ENCODE results near the gene CDC42BPA. TPM values are rescaled to one million over a fixed set of nuclear protein-coding genes. Genes with fewer than 3 reads are reported as not detected.
"Not testable (repeated sequence)": the region's sequence is repeated elsewhere in the genome, so short reads cannot be mapped to it uniquely, and the experiment has no call there.

CDC42BPA gene
- polyA plus RNA-seq, 1 donor from 2014 or later = 22.9 TPM

- no peaks in the 10 kb centered on the region for H4K20me1 ChIP-seq (ENCODE audit: insufficient read depth)
- peaks cover 8% of the 10 kb centered on the region for H3K79me2 ChIP-seq (replicated peaks; ENCODE audit: insufficient read depth, low read length)
- TF ChIP-seq RAD21 (conservative IDR thresholded peaks at IDR 0.05) (no peak), REST (IDR thresholded peaks at IDR 0.05; ENCODE audit: borderline replicate concordance) (no peak), TAF1 (IDR thresholded peaks at IDR 0.05; ENCODE audit: low read depth) (no peak), SMC3 (conservative IDR thresholded peaks at IDR 0.05; ENCODE audit: poor library complexity) (no peak), MXI1 (conservative IDR thresholded peaks at IDR 0.05; ENCODE audit: poor library complexity, severe bottlenecking) (no peak), EZH2 (IDR thresholded peaks at IDR 0.05; ENCODE audit: borderline replicate concordance, insufficient read depth, low read length, poor library complexity, severe bottlenecking) (no peak), POLR2AphosphoS5 (IDR thresholded peaks at IDR 0.05) (no peak), EP300 (conservative IDR thresholded peaks at IDR 0.05; ENCODE audit: poor library complexity, severe bottlenecking) (no peak)
- TF ChIP-seq, protein P1, sequence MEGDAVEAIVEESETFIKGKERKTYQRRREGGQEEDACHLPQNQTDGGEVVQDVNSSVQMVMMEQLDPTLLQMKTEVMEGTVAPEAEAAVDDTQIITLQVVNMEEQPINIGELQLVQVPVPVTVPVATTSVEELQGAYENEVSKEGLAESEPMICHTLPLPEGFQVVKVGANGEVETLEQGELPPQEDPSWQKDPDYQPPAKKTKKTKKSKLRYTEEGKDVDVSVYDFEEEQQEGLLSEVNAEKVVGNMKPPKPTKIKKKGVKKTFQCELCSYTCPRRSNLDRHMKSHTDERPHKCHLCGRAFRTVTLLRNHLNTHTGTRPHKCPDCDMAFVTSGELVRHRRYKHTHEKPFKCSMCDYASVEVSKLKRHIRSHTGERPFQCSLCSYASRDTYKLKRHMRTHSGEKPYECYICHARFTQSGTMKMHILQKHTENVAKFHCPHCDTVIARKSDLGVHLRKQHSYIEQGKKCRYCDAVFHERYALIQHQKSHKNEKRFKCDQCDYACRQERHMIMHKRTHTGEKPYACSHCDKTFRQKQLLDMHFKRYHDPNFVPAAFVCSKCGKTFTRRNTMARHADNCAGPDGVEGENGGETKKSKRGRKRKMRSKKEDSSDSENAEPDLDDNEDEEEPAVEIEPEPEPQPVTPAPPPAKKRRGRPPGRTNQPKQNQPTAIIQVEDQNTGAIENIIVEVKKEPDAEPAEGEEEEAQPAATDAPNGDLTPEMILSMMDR (IDR thresholded peaks at IDR 0.05; ENCODE audit: poor library complexity, severe bottlenecking) = no peak
These were observed 77.3 kb downstream of the CDC42BPA start for GRCh38 chr1:227240983-227241382.

GRCh38 chr1:227234998-227235405 lies 83.3 kb downstream of the CDC42BPA start:
- H3K9me3 ChIP-seq (ENCODE audit: low read length) = no peaks in the 10 kb centered on the region
- no peaks in the 10 kb centered on the region for H3K27me3 ChIP-seq (ENCODE audit: insufficient read depth, low read depth, low read length)
- no peaks in the 10 kb centered on the region for H4K20me1 ChIP-seq (ENCODE audit: insufficient read depth)
- no peak overlapping the region for H3K27ac ChIP-seq (ENCODE audit: low read length)
- no peaks in the 10 kb centered on the region for H3K36me3 ChIP-seq (ENCODE audit: insufficient read depth, low read length)
- H3K9me2 ChIP-seq (ENCODE audit: insufficient read depth, low read length) = no peaks in the 10 kb centered on the region
- no peaks in the 10 kb centered on the region for H3F3A ChIP-seq (ENCODE audit: insufficient read depth, low read length, poor library complexity, severe bottlenecking)
- H3K79me2 ChIP-seq (replicated peaks; ENCODE audit: insufficient read depth, low read length) = peaks cover 8% of the 10 kb centered on the region
- no peak overlapping the region for H3K9ac ChIP-seq (ENCODE audit: low read length)
- no peak overlapping the region for H3K4me2 ChIP-seq (ENCODE audit: low read length)
- TF ChIP-seq, protein P1 (IDR thresholded peaks at IDR 0.05; ENCODE audit: poor library complexity, severe bottlenecking) = peak; percentile 39
- TF ChIP-seq EZH2 (IDR thresholded peaks at IDR 0.05; ENCODE audit: borderline replicate concordance, insufficient read depth, low read length, poor library complexity, severe bottlenecking) = no peak
- no peak overlapping the region for H3K4me3 ChIP-seq (ENCODE audit: low read length)
- no peak overlapping the region for H2AFZ ChIP-seq (ENCODE audit: low read depth, low read length)

More at GRCh38 chr1:227240983-227241382, 77.3 kb downstream of the CDC42BPA start:
- Histone ChIP-seq H3K9me3 (ENCODE audit: low read length) (no peaks in the 10 kb centered on the region), H3K36me3 (ENCODE audit: insufficient read depth, low read length) (no peaks in the 10 kb centered on the region), H3F3A (ENCODE audit: insufficient read depth, low read length, poor library complexity, severe bottlenecking) (no peaks in the 10 kb centered on the region), H3K4me3 (ENCODE audit: low read length) (no peak overlapping the region), H3K9me2 (ENCODE audit: insufficient read depth, low read length) (no peaks in the 10 kb centered on the region), H3K9ac (ENCODE audit: low read length) (no peak overlapping the region), H3K27me3 (ENCODE audit: insufficient read depth, low read depth, low read length) (no peaks in the 10 kb centered on the region), H3K4me2 (ENCODE audit: low read length) (no peak overlapping the region), H3K27ac (ENCODE audit: low read length) (no peak overlapping the region), H2AFZ (ENCODE audit: low read depth, low read length) (no peak overlapping the region)

- H3K9ac ChIP-seq (ENCODE audit: low read length); H3K27me3 ChIP-seq (ENCODE audit: insufficient read depth, low read depth, low read length); H3K4me2 ChIP-seq (ENCODE audit: low read length); H3K9me2 ChIP-seq (ENCODE audit: insufficient read depth, low read length); H3K4me3 ChIP-seq (ENCODE audit: low read length); H3K79me2 ChIP-seq (replicated peaks; ENCODE audit: insufficient read depth, low read length); H3K36me3 ChIP-seq (ENCODE audit: insufficient read depth, low read length); H3K27ac ChIP-seq (ENCODE audit: low read length); H2AFZ ChIP-seq (ENCODE audit: low read depth, low read length); H4K20me1 ChIP-seq (ENCODE audit: insufficient read depth); H3K9me3 ChIP-seq (ENCODE audit: low read length); H3F3A ChIP-seq (ENCODE audit: insufficient read depth, low read length, poor library complexity, severe bottlenecking): not testable (repeated sequence)
These were observed 87.2 kb downstream of the CDC42BPA start for GRCh38 chr1:227231128-227231527.
